SK-N-SH treated with all-trans-retinoic acid at 6 μM for 48 hours (cell line): ENCODE measurements around the gene ABHD10.

Experiments
- ATAC-seq: fragments of 200-7000 bp; cut with Tn5 transposase; 3 replicates; pipeline ENCODE4 v1.9.1; 2020; ENCODE audit warnings: mild to moderate bottlenecking, moderate library complexity
- ARNTL ChIP-seq: fragments of 450-650 bp; formaldehyde crosslinking; IDR thresholded peaks from 2 replicates; pipeline ENCODE4 v1.5.0; 2020; ENCODE audit warnings: low read depth, mild to moderate bottlenecking, moderate library complexity, borderline replicate concordance
- BACH2 ChIP-seq: fragments of 250-450 bp; sonication (Bioruptor Pico); IDR thresholded peaks from 2 replicates; pipeline ENCODE4 v1.9.0; 2021; ENCODE audit warnings: mild to moderate bottlenecking, borderline replicate concordance
- CSDC2 ChIP-seq: fragments of 250-450 bp; sonication (Bioruptor Pico); IDR thresholded peaks from 2 replicates; pipeline ENCODE4 v1.5.0; 2020; ENCODE audit warnings: mild to moderate bottlenecking, moderate library complexity
- ESRRG ChIP-seq: fragments of 250-450 bp; sonication (Bioruptor Pico); IDR thresholded peaks from 2 replicates; pipeline ENCODE4 v1.6.1; 2021; ENCODE audit warnings: mild to moderate bottlenecking
- GLIS3 ChIP-seq: fragments of 250-450 bp; sonication (Bioruptor Pico); IDR thresholded peaks from 2 replicates; pipeline ENCODE4 v1.5.0; 2020; ENCODE audit warnings: mild to moderate bottlenecking, moderate library complexity
- ISL1 ChIP-seq: fragments of 250-450 bp; sonication (Bioruptor Pico); IDR thresholded peaks from 2 replicates; pipeline ENCODE4 v2.1.2; 2022; ENCODE audit warnings: mild to moderate bottlenecking, moderate library complexity
- OSR1 ChIP-seq: fragments of 250-450 bp; sonication (Bioruptor Pico); IDR thresholded peaks from 2 replicates; pipeline ENCODE4 v1.8.0; 2022; ENCODE audit warnings: moderate library complexity, mild to moderate bottlenecking, inconsistent platforms
- PPARA ChIP-seq: fragments of 250-450 bp; sonication (Bioruptor Pico); IDR thresholded peaks from 2 replicates; pipeline ENCODE4 v1.5.0; 2020; ENCODE audit warnings: mild to moderate bottlenecking, borderline replicate concordance
- RARB ChIP-seq: fragments of 250-450 bp; sonication (Bioruptor Pico); IDR thresholded peaks from 2 replicates; pipeline ENCODE4 v1.8.0; 2021; ENCODE audit warnings: mild to moderate bottlenecking, moderate library complexity
- SNAI2 ChIP-seq: fragments of 250-450 bp; sonication (Bioruptor Pico); IDR thresholded peaks from 2 replicates; pipeline ENCODE4 v1.5.0; 2020; ENCODE audit warnings: mild to moderate bottlenecking, moderate library complexity
- TCF4 ChIP-seq: fragments of 250-450 bp; sonication (Bioruptor Pico); IDR thresholded peaks from 2 replicates; pipeline ENCODE4 v1.8.0; 2021; ENCODE audit warnings: mild to moderate bottlenecking, moderate library complexity, borderline replicate concordance
- TOX ChIP-seq: fragments of 250-450 bp; sonication (Bioruptor Pico); IDR thresholded peaks from 2 replicates; pipeline ENCODE4 v1.8.0; 2021; ENCODE audit warnings: mild to moderate bottlenecking, moderate library complexity, borderline replicate concordance
- ZC3H10 ChIP-seq: fragments of 250-450 bp; sonication (Bioruptor Pico); IDR thresholded peaks from 2 replicates; pipeline ENCODE4 v1.5.1; 2021; ENCODE audit warnings: mild to moderate bottlenecking, moderate library complexity
- ZFP3 ChIP-seq: fragments of 250-450 bp; sonication (Bioruptor Pico); IDR thresholded peaks from 2 replicates; pipeline ENCODE4 v1.5.0; 2020; ENCODE audit warnings: mild to moderate bottlenecking, moderate library complexity
- ZFP30 ChIP-seq: fragments of 450-650 bp; formaldehyde crosslinking; IDR thresholded peaks from 2 replicates; pipeline ENCODE4 v1.5.0; 2022; ENCODE audit warnings: mild to moderate bottlenecking, moderate library complexity
- ZNF565 ChIP-seq: fragments of 450-650 bp; formaldehyde crosslinking; conservative IDR thresholded peaks from 2 replicates; pipeline ENCODE4 v1.5.0; 2020; ENCODE audit warnings: low read depth, mild to moderate bottlenecking, moderate library complexity
- ZNF70 ChIP-seq: fragments of 450-650 bp; formaldehyde crosslinking; IDR thresholded peaks from 2 replicates; pipeline ENCODE4 v1.5.0; 2020; ENCODE audit warnings: mild to moderate bottlenecking, moderate library complexity
- TF ChIP-seq, protein P1 (sequence below): fragments of 250-450 bp; sonication (Bioruptor Pico); IDR thresholded peaks from 2 replicates; pipeline ENCODE4 v1.5.1; 2021; ENCODE audit warnings: mild to moderate bottlenecking, moderate library complexity
- TF ChIP-seq, protein P2 (sequence below): fragments of 250-450 bp; sonication (Bioruptor Pico); IDR thresholded peaks from 2 replicates; pipeline ENCODE4 v1.5.1; 2020; ENCODE audit warnings: low read depth, mild to moderate bottlenecking, moderate library complexity
- TF ChIP-seq, protein P3 (sequence below): fragments of 250-450 bp; sonication (Bioruptor Pico); IDR thresholded peaks from 2 replicates; pipeline ENCODE4 v1.8.0; 2020; ENCODE audit warnings: mild to moderate bottlenecking, moderate library complexity, borderline replicate concordance
- TF ChIP-seq, protein P4 (sequence below): fragments of 250-450 bp; sonication (Bioruptor Pico); IDR thresholded peaks from 2 replicates; pipeline ENCODE4 v1.8.0; 2021; ENCODE audit warnings: low read depth, mild to moderate bottlenecking, moderate library complexity, borderline replicate concordance

Gene ABHD10

DNA sequence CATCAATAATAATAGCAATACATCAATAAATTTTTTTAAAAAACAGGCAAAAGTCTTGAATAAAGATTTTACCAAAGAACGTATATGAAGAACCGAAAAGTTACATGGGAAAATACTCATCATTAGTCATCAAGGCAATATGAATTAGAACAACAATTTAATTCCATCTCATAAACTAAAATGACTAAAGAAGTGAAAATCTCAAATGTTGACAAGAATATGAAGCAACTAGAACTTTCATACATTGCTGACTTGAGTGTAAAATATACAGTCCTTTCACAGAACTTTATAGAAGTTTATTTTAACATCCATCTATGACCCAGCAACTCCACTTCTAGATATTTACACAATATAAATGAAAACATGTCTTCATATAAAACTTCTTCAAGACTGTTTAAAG lies 35.3 kb upstream of the ABHD10 start (continued):
- TF ChIP-seq, protein P1, sequence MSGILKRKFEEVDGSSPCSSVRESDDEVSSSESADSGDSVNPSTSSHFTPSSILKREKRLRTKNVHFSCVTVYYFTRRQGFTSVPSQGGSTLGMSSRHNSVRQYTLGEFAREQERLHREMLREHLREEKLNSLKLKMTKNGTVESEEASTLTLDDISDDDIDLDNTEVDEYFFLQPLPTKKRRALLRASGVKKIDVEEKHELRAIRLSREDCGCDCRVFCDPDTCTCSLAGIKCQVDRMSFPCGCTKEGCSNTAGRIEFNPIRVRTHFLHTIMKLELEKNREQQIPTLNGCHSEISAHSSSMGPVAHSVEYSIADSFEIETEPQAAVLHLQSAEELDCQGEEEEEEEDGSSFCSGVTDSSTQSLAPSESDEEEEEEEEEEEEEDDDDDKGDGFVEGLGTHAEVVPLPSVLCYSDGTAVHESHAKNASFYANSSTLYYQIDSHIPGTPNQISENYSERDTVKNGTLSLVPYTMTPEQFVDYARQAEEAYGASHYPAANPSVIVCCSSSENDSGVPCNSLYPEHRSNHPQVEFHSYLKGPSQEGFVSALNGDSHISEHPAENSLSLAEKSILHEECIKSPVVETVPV (CRISPR knock-in tag) = no peak

DNA sequence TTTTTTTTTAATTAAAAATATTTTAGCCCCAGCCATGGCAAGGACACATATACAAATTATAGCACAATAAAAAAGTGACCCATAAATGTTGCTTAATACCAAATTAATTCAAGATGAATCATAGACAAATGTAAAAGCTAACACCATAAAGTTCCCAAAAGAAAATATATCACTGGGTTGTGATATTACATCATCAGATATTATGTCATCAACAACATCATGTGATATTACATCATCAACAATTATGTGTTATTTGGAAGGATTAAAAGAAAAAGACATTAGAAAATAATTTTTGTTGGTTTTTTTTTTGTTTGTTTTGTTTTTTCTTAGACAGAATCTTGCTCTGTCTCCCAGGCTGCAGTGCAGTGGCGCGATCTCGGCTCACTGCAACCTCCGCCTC lies 34.5 kb upstream of the ABHD10 start:
- no peak for ATAC-seq
- TF ChIP-seq ZFP30 (CRISPR knock-in tag) (no peak), ZNF565 (CRISPR knock-in tag) (no peak), ARNTL (CRISPR knock-in tag) (no peak), ISL1 (CRISPR knock-in tag) (no peak), ESRRG (CRISPR knock-in tag) (no peak), ZC3H10 (CRISPR knock-in tag) (no peak), SNAI2 (CRISPR knock-in tag) (no peak), ZFP3 (CRISPR knock-in tag) (no peak), ZNF70 (CRISPR knock-in tag) (no peak), TCF4 (CRISPR knock-in tag) (no peak), CSDC2 (CRISPR knock-in tag) (no peak), GLIS3 (CRISPR knock-in tag) (no peak), RARB (CRISPR knock-in tag) (no peak)
- TF ChIP-seq, protein P2, sequence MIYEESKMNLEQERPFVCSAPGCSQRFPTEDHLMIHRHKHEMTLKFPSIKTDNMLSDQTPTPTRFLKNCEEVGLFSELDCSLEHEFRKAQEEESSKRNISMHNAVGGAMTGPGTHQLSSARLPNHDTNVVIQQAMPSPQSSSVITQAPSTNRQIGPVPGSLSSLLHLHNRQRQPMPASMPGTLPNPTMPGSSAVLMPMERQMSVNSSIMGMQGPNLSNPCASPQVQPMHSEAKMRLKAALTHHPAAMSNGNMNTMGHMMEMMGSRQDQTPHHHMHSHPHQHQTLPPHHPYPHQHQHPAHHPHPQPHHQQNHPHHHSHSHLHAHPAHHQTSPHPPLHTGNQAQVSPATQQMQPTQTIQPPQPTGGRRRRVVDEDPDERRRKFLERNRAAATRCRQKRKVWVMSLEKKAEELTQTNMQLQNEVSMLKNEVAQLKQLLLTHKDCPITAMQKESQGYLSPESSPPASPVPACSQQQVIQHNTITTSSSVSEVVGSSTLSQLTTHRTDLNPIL (CRISPR knock-in tag) = no peak
- TF ChIP-seq, protein P3, sequence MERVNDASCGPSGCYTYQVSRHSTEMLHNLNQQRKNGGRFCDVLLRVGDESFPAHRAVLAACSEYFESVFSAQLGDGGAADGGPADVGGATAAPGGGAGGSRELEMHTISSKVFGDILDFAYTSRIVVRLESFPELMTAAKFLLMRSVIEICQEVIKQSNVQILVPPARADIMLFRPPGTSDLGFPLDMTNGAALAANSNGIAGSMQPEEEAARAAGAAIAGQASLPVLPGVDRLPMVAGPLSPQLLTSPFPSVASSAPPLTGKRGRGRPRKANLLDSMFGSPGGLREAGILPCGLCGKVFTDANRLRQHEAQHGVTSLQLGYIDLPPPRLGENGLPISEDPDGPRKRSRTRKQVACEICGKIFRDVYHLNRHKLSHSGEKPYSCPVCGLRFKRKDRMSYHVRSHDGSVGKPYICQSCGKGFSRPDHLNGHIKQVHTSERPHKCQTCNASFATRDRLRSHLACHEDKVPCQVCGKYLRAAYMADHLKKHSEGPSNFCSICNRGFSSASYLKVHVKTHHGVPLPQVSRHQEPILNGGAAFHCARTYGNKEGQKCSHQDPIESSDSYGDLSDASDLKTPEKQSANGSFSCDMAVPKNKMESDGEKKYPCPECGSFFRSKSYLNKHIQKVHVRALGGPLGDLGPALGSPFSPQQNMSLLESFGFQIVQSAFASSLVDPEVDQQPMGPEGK (CRISPR knock-in tag) = no peak

DNA sequence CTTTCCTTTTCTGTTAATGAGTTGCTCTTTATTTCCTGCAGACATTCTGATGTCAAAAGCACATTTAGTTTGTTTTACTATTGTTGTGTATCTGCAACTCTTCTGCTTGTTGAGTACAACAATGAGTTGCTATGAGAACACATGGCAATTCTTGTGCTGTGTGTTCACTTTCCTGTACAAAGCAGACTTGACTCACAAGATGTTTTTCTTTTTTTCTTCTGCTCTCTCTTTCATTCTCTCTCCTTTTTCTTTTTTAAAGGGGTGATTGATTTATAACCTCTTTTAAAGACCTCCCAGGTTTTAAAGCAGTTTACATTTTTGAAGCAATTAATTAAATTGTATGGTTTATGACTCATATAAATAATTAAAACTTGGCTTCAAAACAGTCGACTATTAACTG lies 31.6 kb upstream of the ABHD10 start:
- TF ChIP-seq OSR1 (CRISPR knock-in tag) (no peak), ISL1 (CRISPR knock-in tag) (peak; percentile 79), ZC3H10 (CRISPR knock-in tag) (peak; percentile 49; the same call in 1 of the 2 replicates)

DNA sequence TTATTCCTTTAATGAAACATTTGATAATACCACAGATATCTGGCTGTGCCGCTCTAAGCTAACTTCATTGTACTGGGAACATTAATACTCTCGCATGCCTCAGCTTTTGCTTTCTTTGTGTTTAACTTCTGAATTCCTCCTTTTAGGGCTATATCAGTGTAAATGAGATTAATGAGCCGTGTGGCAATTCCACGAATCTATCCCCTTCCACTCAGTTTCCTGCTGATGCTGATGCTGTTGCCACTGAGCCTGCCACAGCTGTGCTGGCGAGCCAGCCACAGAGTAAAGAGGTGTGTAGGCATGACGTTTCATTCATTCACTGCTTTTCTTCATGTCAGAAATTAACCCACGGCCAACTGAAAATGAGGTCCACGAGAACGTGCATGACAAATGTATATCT lies 30.0 kb upstream of the ABHD10 start:
- no peak for ATAC-seq
- TF ChIP-seq ESRRG (CRISPR knock-in tag) (no peak), ZNF70 (CRISPR knock-in tag) (no peak), OSR1 (CRISPR knock-in tag) (no peak), TOX (CRISPR knock-in tag) (no peak), BACH2 (CRISPR knock-in tag) (no peak), RARB (CRISPR knock-in tag) (no peak)
- TF ChIP-seq, protein P4, sequence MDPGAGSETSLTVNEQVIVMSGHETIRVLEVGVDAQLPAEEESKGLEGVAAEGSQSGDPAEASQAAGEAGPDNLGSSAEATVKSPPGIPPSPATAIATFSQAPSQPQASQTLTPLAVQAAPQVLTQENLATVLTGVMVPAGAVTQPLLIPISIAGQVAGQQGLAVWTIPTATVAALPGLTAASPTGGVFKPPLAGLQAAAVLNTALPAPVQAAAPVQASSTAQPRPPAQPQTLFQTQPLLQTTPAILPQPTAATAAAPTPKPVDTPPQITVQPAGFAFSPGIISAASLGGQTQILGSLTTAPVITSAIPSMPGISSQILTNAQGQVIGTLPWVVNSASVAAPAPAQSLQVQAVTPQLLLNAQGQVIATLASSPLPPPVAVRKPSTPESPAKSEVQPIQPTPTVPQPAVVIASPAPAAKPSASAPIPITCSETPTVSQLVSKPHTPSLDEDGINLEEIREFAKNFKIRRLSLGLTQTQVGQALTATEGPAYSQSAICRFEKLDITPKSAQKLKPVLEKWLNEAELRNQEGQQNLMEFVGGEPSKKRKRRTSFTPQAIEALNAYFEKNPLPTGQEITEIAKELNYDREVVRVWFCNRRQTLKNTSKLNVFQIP (CRISPR knock-in tag) = no peak

More for the DNA sequence above, 31.6 kb upstream of the ABHD10 start:
- ATAC-seq = peak; percentile 91

DNA sequence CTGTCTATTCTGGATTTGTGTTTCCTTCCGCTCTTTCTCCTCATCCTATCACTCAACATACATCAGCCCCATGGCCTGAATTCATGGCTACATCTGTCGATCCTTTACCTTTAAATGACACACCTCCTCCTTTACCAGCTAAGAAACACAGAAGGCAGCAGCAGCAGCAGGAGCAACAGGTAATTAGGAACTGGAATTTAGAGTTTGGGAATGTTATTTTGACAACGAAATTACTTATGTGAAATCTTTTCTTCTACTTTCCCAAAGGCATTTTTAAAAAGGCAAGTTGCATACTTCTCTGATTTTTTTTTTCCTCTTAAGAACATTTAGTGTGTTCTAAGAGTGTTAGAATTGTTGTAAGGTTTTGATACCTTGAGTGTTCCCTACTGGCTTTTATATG lies 29.1 kb upstream of the ABHD10 start:
- no peak for ATAC-seq
- TF ChIP-seq ZNF565 (CRISPR knock-in tag) (no peak), SNAI2 (CRISPR knock-in tag) (no peak), ZNF70 (CRISPR knock-in tag) (no peak), PPARA (CRISPR knock-in tag) (no peak), CSDC2 (CRISPR knock-in tag) (no peak)
- TF ChIP-seq, protein P1 (CRISPR knock-in tag) = no peak
